Lower lobe of right lung (tissue), 2 donors: ENCODE measurements around the gene ZNF354C. TPM values are rescaled to one million over a fixed set of nuclear protein-coding genes. Genes with fewer than 3 reads are reported as not detected.

Experiments
- ATAC-seq, 2 donors: fragments of 200-7000 bp; cut with Tn5 transposase; one replicate each; pipeline ENCODE4 v1.9.1; 2020 to 2022; ENCODE audit warnings: mild to moderate bottlenecking in 2 of 2, moderate library complexity in 2 of 2
- DNase-seq: peaks from one replicate; pipeline ENCODE4 v3.0.0-alpha.2; 2020
- H3K27ac ChIP-seq: fragments of 200-600 bp; one replicate; pipeline ENCODE4 v1.8.0; 2022
- H3K27me3 ChIP-seq: fragments of 200-600 bp; one replicate; pipeline ENCODE4 v1.8.0; 2022; ENCODE audit warnings: low read depth
- H3K36me3 ChIP-seq: fragments of 200-600 bp; one replicate; pipeline ENCODE4 v1.8.0; 2022; ENCODE audit warnings: mild to moderate bottlenecking
- H3K4me1 ChIP-seq: fragments of 200-600 bp; one replicate; pipeline ENCODE4 v1.8.0; 2022
- H3K4me3 ChIP-seq: fragments of 200-600 bp; one replicate; pipeline ENCODE4 v1.8.0; 2022; ENCODE audit warnings: mild to moderate bottlenecking
- H3K9me3 ChIP-seq: fragments of 200-600 bp; one replicate; pipeline ENCODE4 v1.8.0; 2022
- CTCF ChIP-seq: fragments of 200-600 bp; IDR thresholded peaks from one replicate; pipeline ENCODE4 v1.8.0; 2022; ENCODE audit warnings: antibody characterized with exemption, mild to moderate bottlenecking
- intact Hi-C: fragments of 100-400 bp; cut with DNase I; formaldehyde crosslinking; loops from one replicate; pipeline ENCODE4 v1.11.0; 2022
- total RNA-seq: library from RNA; stranded (reverse); fragmentation: NEBNext Ultra II Directional; extraction: Animal tissue kit (Norgen Biotek cat#: 25700); gene quantifications from one replicate; pipeline ENCODE4 v1.2.1, GENCODE V29; 2021
- donor health status: DM: no; HTN: yes; CAD: no; lungs with severe emphysema.

The ZNF354C gene
- total RNA-seq, 1 donor from 2014 or later = 6.7 TPM

DNA sequence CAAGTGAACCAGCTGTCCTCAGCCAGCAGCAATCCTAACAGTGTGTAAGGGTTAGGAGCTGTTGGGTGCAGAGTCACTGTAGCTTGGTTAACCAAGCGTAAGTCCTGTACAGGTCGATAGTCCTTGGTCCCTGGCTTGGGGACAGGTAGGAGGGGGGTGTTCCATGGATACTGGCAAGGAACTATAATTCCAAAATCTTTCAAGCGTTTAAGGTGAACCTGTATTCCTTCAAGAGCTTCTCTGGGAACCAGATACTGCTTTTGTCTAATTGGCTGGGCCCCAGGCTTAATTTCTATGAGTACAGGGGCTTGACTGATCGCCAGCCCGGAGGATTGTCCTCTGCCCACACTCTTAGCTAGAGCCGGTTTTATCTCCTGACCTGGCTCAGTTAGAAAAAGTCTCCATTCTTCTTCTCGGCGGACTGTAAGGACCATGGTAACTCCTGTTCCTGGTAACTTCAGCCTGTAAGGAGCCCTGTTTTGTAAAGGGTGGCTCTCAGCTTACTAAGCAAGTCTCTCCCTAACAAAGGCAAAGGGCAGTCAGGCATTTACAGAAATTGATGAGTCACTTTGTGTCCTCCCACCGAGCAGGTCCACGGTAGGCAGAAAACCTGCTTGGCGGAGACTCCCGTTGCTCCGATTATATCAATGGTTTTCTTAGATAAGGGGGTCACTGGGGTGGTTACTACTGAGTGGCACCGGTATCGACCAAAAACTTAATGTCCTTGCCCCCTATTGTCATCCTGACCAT is 6.0 kb upstream of the ZNF354C start:
- intact Hi-C loops = no loop called here
- H3K9me3 ChIP-seq = peaks cover 4% of the 10 kb centered on the region
- no peak overlapping the region for H3K4me3 ChIP-seq
- no peaks in the 10 kb centered on the region for H3K27me3 ChIP-seq
- no peaks in the 10 kb centered on the region for H3K36me3 ChIP-seq
- H3K27ac ChIP-seq = no peak overlapping the region
- DNase-seq (no peak), ATAC-seq (no peak)
- H3K4me1 ChIP-seq = no peaks in the 10 kb centered on the region
- no peak for TF ChIP-seq CTCF

GRCh38 chr5:179054876-179055275 is 5.3 kb upstream of the ZNF354C start:
- intact Hi-C loops = no loop called here
- ATAC-seq (no peak), DNase-seq (no peak)
- Histone ChIP-seq H3K4me1 (no peaks in the 10 kb centered on the region), H3K36me3 (no peaks in the 10 kb centered on the region), H3K27ac (no peak overlapping the region), H3K27me3 (no peaks in the 10 kb centered on the region), H3K4me3 (no peak overlapping the region), H3K9me3 (no peaks in the 10 kb centered on the region)
- no peak for TF ChIP-seq CTCF

DNA sequence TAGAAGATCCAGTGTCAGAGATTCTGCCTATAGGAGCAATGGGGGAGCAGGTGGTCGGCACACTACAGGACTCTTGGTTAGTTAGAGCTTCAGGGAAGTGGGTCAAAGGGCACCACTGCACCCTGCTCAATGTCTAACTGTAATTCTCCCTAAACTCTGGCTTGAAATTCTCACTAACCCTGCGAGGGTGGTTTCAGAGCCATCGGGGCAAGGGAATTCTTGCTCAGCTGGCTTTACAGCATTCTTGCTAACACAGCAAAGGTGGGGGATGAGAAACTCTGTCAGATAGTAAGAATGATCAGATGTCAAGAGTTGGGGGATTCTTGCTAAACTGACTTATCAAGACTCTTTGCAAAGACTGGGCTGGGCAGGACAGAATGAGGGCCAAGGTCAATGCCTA is 4.7 kb upstream of the ZNF354C start:
- ATAC-seq = no peak
- no peaks in the 10 kb centered on the region for H3K36me3 ChIP-seq

GRCh38 chr5:179055841-179056240 is 4.3 kb upstream of the ZNF354C start:
- H3K27me3 ChIP-seq = no peaks in the 10 kb centered on the region
- intact Hi-C loops = no loop called here
- no peak for TF ChIP-seq CTCF
- H3K4me1 ChIP-seq = peaks cover 4% of the 10 kb centered on the region
- H3K9me3 ChIP-seq = no peaks in the 10 kb centered on the region
- H3K4me3 ChIP-seq = no peak overlapping the region
- ATAC-seq = no peak
- H3K36me3 ChIP-seq = no peaks in the 10 kb centered on the region
- no peak for DNase-seq
- no peak overlapping the region for H3K27ac ChIP-seq

More for the DNA sequence above, 4.7 kb upstream of the ZNF354C start:
- no peak for DNase-seq
- intact Hi-C loops = no loop called here
- H3K27me3 ChIP-seq = no peaks in the 10 kb centered on the region
- no peak overlapping the region for H3K27ac ChIP-seq
- TF ChIP-seq CTCF = no peak
- no peaks in the 10 kb centered on the region for H3K4me1 ChIP-seq
- H3K4me3 ChIP-seq = no peak overlapping the region
- H3K9me3 ChIP-seq = no peaks in the 10 kb centered on the region

DNA sequence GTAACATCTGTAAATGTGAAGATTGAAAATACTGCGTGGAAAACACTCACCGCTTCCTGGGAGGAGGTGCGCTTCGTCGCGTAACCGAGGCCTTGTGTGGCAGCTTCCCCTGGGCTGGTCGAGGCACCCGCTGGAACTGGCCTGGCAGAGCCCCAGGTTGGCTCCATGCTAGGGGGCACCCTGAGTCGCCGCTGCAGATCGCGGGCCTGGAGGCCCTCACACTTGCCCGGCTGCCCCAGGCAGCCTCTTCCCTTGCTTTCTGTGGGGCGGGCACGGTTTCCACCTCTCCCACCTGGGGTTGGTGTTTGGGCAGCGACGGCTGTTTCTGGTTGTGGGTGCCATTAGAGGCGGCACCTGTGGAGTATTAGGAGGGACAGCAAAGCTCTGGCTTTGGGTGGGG is 852 bp downstream of the ZNF354C start:
- no peak for ATAC-seq
- intact Hi-C loops = no loop called here
- no peak for DNase-seq
- peaks cover 16% of the 10 kb centered on the region for H3K36me3 ChIP-seq
- H3K27ac ChIP-seq = peak overlapping the region; percentile 85
- H3K9me3 ChIP-seq = peaks cover 22% of the 10 kb centered on the region
- peak overlapping the region; percentile 95 for H3K4me3 ChIP-seq
- H3K4me1 ChIP-seq = peaks cover 14% of the 10 kb centered on the region
- H3K27me3 ChIP-seq = no peaks in the 10 kb centered on the region
- no peak for TF ChIP-seq CTCF
